ENCODE data around the gene TMCC3.

DNA sequence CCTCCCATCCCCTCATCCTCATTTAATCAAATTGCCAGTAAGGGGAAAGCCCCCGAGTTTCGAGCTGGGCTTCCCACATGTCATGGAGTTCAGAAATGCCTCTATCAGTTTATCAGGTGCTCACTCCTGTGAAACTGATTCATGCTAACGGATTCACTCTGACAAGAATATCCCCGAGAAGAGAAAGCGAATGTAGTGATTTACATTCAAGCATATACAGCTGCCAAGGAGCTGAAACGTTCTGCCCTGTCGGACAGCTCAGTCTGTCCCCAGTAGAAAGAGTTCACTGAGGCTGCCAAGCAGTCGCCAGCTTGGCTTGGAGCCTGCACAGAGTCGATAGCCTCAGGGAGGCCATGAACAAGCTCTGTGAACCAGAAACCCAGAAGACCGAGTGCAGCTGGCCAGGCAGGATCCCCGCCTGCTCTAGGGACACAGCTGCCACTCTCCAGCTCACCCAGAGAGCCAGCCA is 88.4 kb downstream of the TMCC3 start:
- TF ChIP-seq POLR2A (IDR thresholded peaks at IDR 0.05), result no peak
- TF ChIP-seq, protein P1, sequence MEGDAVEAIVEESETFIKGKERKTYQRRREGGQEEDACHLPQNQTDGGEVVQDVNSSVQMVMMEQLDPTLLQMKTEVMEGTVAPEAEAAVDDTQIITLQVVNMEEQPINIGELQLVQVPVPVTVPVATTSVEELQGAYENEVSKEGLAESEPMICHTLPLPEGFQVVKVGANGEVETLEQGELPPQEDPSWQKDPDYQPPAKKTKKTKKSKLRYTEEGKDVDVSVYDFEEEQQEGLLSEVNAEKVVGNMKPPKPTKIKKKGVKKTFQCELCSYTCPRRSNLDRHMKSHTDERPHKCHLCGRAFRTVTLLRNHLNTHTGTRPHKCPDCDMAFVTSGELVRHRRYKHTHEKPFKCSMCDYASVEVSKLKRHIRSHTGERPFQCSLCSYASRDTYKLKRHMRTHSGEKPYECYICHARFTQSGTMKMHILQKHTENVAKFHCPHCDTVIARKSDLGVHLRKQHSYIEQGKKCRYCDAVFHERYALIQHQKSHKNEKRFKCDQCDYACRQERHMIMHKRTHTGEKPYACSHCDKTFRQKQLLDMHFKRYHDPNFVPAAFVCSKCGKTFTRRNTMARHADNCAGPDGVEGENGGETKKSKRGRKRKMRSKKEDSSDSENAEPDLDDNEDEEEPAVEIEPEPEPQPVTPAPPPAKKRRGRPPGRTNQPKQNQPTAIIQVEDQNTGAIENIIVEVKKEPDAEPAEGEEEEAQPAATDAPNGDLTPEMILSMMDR (IDR thresholded peaks at IDR 0.05), result no peak
- TF ChIP-seq POLR2AphosphoS5 (IDR thresholded peaks at IDR 0.05), result no peak

All from suprapubic skin (tissue), 4 donors.